Ectodermal cell (in vitro differentiated cells): Measurements from ENCODE around the gene IL17REL.

ENCODE experiments used
- H3K27ac ChIP-seq: 2 replicates; pipeline ENCODE4 v1.7.0; 2013; ENCODE audit warnings: mild to moderate bottlenecking, low read depth, low read length; ENCODE audit not compliant: insufficient read depth, poor library complexity, severe bottlenecking
- H3K27me3 ChIP-seq: 2 replicates; pipeline ENCODE4 v1.7.0; 2013; ENCODE audit warnings: mild to moderate bottlenecking, low read length; ENCODE audit not compliant: insufficient read depth, control insufficient read depth, poor library complexity, severe bottlenecking
- H3K36me3 ChIP-seq: one replicate; pipeline ENCODE4 v1.7.0; 2013; ENCODE audit warnings: low read length; ENCODE audit not compliant: control insufficient read depth, insufficient read depth
- H3K4me1 ChIP-seq: one replicate; pipeline ENCODE4 v1.7.0; 2013; ENCODE audit warnings: low read length; ENCODE audit not compliant: control insufficient read depth, insufficient read depth
- H3K4me3 ChIP-seq: 2 replicates; pipeline ENCODE4 v1.7.0; 2013; ENCODE audit warnings: low read depth, low read length, control low read depth; ENCODE audit not compliant: insufficient read depth
- H3K9me3 ChIP-seq: 2 replicates; pipeline ENCODE4 v1.7.0; 2013; ENCODE audit warnings: mild to moderate bottlenecking, low read length, moderate library complexity; ENCODE audit not compliant: control insufficient read depth
- WGBS, 2 experiments: methylation state at CpG; one replicate each; pipeline ENCODE4 v1.1.7; 2013; ENCODE audit warnings: missing lambda C conversion rate in 2 of 2; 5-methylcytosine and 5-hydroxymethylcytosine counted together

IL17REL gene

DNA sequence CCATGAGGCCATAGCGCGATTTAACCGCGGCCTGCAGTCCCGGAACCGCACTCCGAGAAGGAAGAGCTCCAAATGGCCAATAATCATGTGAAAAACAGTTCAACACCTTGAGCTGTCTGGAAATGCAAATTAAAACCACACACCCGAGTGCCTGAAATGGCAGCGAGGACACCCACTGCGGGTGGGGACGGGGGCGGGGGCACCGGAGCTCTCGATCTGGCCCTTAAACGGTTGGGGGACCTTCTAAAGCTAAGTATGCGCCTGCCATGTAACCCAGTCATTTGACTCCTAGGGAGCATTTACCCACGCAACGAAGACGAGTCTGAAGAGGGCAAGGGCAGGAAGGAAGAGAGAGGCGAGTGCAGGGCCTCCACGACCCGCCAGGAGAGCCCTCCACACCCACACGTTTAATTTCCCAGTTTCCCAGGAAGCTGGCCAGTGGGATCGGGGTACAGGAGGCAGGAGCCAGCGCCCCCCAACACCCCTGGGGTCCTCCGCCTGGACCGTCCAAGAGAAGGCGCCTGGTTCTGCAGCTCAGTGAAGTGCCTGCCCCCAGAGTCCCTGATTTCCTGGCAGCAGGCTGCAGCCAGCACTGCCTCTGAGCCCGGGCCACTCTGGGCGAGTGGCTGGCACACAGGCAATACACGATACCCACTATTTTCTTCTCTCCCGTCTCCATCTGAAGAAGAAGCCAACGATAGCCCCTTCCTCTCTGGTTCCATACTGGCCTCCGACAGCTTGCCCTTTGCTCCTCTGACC, 43.8 kb upstream of the IL17REL start:
- 86 to 87% methylated on average over 34 of the region's 34 CpGs for WGBS, 2 experiments
- Histone ChIP-seq H3K27ac (no peak overlapping the region), H3K4me1 (peaks cover 10% of the 10 kb centered on the region), H3K27me3 (peaks cover 23% of the 10 kb centered on the region), H3K9me3 (no peaks in the 10 kb centered on the region), H3K4me3 (no peak overlapping the region), H3K36me3 (no peaks in the 10 kb centered on the region)

DNA sequence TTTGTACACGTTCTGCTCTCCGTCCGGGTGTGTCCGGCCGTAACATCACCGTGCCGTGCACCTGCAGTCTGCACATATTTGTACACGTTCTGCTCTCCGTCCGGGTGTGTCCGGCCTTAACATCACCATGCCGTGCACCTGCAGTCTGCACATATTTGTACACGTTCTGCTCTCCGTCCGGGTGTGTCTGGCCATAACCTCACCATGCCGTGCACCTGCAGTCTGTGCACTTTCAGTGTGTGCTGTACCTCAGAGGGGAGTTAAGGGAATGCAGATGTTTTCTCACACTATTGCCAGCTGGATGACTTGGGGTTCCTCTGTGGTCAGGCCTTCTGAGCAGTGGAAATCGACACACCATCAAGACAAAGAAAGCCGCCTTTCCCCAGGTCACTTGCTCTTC, 41.3 kb upstream of the IL17REL start:
- Histone ChIP-seq H3K36me3 (no peaks in the 10 kb centered on the region), H3K27ac (no peak overlapping the region), H3K4me3 (no peak overlapping the region), H3K4me1 (no peaks in the 10 kb centered on the region), H3K9me3 (no peaks in the 10 kb centered on the region), H3K27me3 (peaks cover 21% of the 10 kb centered on the region)
- 94 to 96% methylated on average over 18 of the region's 18 CpGs for WGBS, 2 experiments

DNA sequence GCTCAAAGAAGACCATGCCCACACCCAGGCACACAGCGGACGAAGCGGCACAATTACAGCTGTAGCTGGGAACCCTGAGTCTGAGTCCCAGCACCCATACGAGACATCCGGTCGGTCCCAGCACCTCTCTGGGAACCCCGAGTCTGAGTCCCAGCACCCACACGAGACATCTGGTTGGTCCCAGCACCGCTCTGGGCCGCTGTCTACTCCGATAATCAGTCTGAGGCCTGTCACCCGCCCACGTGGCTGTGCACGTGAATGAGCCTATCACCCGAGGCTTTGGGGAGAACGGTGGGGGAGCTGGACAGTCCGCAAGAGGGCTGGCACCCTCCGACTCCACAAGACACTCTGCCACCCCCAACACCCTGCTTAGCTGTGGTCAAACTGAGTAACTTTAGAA, 39.4 kb upstream of the IL17REL start:
- whole genome bisulfite sequencing, 2 experiments, result 91 to 93% methylated on average over 18 of the region's 18 CpGs
- Histone ChIP-seq H3K27ac (no peak overlapping the region), H3K9me3 (no peaks in the 10 kb centered on the region), H3K4me3 (no peak overlapping the region), H3K27me3 (peaks cover 2% of the 10 kb centered on the region), H3K4me1 (no peaks in the 10 kb centered on the region), H3K36me3 (no peaks in the 10 kb centered on the region)

DNA sequence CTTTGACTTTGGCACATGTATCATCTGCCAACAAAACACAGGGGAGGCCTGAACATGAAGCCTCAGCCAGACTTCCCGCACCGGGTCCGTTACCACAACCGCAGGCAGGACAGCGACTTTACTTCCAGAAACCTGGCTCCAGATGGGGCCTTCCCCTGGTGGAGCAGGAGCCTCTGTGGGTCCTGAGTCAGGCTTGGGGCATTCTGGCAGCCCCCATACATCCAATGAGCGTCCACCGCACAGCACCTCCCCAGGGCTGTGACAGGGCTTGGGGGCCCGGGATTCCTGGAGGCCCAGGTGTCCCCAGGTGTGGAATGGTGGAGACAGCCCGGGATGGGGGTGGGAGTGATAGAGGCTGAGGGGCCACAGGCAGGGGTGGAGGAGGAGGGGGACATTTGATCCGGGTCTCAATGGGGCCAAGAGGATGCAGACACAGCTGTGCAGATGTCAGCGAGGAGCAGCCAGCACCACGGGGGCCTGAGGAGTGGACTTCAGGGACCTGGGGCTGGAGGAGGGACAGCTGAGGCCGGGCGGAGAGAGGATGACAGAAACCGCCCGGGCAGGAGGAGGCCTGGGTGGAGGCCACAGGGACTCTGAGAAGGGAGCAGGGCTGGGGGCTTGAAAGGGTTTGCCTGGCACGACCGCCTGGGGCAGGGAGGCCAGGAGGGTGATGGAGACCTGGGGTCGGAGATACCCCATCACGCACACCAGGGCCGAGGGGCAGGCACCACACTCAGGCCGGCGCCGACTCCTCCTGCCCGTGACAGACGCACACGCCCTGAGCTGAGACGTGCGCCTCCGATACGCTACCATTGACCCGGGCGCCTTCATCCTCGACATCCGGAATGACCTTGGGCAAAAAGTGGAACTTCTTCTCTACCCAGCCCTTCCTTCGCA, 37.0 kb upstream of the IL17REL start:
- WGBS, 2 experiments, result 93% methylated on average over 36 of the region's 36 CpGs
- no peak overlapping the region for H3K4me3 ChIP-seq
- no peaks in the 10 kb centered on the region for H3K27me3 ChIP-seq
- no peaks in the 10 kb centered on the region for H3K4me1 ChIP-seq
- no peak overlapping the region for H3K27ac ChIP-seq
- no peaks in the 10 kb centered on the region for H3K9me3 ChIP-seq
- H3K36me3 ChIP-seq, result no peaks in the 10 kb centered on the region

DNA sequence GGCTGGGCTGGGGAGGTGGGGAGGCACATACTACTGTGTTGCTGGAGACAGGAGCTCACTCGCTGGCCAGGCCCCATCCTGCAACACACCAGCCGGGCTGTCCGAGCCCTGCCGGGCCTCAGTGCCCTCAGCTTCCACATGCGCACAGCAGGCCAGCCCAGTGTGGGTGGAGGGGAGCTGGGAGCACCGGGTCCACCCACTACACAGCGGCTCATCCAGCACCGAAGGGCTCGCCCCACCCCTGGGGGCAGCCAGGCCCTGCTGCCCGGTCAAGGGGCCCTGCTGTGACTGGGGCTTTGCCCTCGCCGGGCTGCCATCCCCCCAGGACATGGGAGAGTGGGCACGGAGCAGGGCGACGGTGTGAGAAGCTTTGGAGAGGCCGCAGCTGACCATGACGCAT, 36.3 kb upstream of the IL17REL start:
- WGBS, 2 experiments, result 87 to 89% methylated on average over 17 of the region's 17 CpGs
- Histone ChIP-seq H3K27ac (no peak overlapping the region), H3K4me1 (no peaks in the 10 kb centered on the region), H3K4me3 (no peak overlapping the region), H3K27me3 (no peaks in the 10 kb centered on the region), H3K36me3 (no peaks in the 10 kb centered on the region), H3K9me3 (no peaks in the 10 kb centered on the region)

DNA sequence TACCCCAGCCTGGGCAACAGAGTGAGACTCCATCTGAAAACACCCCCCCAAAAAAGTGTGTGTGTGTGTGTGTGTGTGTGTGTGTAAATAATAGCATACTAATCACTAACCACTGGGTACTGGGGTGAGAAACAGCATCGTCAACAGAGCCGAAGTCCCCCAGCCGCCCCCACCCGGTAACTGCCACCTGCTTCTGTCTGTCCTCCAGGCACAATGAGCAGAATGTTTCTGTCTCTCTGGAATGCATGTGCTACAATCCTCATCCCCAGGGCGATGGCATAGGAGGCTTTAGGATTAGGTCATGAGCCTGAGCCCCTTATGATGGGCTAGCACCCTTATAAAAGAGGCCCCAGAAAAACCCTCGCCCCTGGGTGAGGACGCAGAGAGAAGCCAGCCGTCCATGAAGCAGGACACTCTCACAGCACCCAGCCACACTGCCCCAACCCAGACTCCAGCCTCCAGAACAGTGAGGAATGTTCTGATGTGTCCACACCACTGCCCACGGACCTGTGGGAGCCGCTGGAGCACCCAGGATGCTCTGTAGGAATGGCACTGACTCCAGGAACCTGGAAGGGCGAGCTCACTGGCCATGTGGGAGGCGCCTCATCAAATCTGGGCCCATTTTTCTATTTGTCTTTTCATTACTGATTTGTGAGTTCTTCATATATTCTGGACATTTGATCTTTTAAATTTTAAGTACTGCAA, 35.6 kb upstream of the IL17REL start:
- Histone ChIP-seq H3K4me3 (no peak overlapping the region), H3K36me3 (no peaks in the 10 kb centered on the region), H3K27ac (no peak overlapping the region), H3K9me3 (no peaks in the 10 kb centered on the region), H3K4me1 (no peaks in the 10 kb centered on the region), H3K27me3 (no peaks in the 10 kb centered on the region)
- 91 to 92% methylated on average over 12 of the region's 12 CpGs for WGBS, 2 experiments

DNA sequence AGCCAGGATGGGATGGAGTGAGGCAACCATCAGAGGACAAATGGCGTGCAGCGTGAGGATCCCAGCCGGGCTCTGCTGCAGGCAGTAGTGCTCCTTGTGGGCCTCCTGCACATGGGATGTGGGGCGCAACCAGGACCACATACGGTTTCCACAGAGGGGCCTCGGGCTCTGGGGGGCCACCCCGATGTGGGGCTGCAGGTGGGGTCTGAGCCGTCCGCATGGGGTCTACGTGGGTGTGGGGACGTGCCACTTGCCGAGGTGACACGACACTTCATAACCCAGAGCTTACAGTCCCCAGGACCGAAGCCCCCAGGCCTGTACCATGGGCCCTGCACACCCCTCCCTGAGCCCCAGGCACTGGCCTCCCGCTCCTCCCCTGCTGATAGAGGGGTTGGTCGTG, 34.8 kb upstream of the IL17REL start:
- no peaks in the 10 kb centered on the region for H3K27me3 ChIP-seq
- no peak overlapping the region for H3K4me3 ChIP-seq
- 95 to 96% methylated on average over 16 of the region's 16 CpGs for WGBS, 2 experiments
- H3K9me3 ChIP-seq, result no peaks in the 10 kb centered on the region
- no peaks in the 10 kb centered on the region for H3K4me1 ChIP-seq
- H3K36me3 ChIP-seq, result no peaks in the 10 kb centered on the region
- H3K27ac ChIP-seq, result no peak overlapping the region

DNA sequence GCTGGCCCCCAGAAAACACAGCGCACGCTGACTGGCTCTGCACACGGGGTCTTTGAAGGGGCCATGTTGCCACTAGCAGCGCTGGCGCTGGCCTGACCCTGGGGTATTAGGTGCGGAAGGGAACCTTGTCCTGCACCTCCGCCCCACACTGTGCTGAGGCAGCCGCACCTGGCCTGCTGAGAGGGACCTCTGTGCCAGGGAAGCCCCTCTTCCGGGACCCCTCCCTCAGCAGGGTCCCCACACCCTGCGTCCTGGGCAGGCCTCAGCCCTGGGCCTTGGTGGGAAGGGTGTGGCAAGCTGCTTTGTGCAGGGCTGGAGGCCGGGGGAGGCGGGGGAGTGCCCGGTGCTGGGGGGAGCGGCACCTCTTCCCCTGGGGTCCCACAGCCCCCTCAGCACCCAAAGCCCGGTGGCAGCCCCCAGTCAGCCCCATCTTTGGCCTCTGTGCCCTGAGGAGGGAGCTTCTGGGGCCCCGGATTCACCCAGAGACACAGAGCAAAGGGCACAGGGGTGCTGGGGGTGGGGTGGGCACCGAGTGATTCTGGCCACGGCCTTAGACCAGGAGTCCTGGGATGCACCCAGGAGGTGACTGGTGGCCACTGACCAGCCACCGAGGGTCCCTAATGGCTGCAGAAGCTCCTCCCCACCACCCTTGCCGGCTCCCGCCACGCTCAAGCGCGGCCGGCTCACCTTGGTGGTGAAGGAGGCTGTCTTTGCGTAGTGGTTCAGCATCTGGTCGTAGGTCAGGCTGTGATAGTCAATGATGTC, 34.1 kb upstream of the IL17REL start:
- H3K4me3 ChIP-seq, result no peak overlapping the region
- H3K4me1 ChIP-seq, result no peaks in the 10 kb centered on the region
- no peaks in the 10 kb centered on the region for H3K27me3 ChIP-seq
- no peak overlapping the region for H3K27ac ChIP-seq
- 92 to 93% methylated on average over 27 of the region's 27 CpGs for WGBS, 2 experiments
- no peaks in the 10 kb centered on the region for H3K36me3 ChIP-seq
- H3K9me3 ChIP-seq, result no peaks in the 10 kb centered on the region

DNA sequence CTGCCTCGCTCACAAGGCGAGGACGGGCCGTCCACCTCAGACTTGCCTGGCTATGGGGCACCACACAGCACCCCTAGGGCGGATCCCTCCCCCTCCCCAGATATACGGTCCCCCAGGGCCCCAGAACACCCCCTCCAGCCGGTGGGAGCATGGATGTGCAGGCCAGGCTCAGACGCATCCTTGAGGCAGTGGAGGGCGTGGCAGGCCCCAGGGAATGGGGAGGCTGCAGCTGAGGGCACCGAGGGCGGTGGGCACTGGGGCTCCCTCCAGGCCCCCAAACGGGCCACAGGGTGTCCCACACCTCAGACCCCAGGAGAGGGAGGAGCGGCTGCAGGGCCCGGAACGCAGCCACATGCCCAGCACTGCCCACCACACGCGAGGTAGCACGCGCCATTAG, 33.5 kb upstream of the IL17REL start:
- Histone ChIP-seq H3K4me3 (no peak overlapping the region), H3K9me3 (no peaks in the 10 kb centered on the region), H3K27ac (no peak overlapping the region), H3K27me3 (no peaks in the 10 kb centered on the region), H3K36me3 (no peaks in the 10 kb centered on the region), H3K4me1 (no peaks in the 10 kb centered on the region)
- 86 to 87% methylated on average over 19 of the region's 19 CpGs for WGBS, 2 experiments
